DOHH2 (cell line): ENCODE measurements around the gene ZBTB40.

Experiments used
- H3F3A ChIP-seq: fragments of 200-600 bp; sonication (generic), shearing (Covaris generic); 2 replicates; pipeline ENCODE4 v1.6.0; 2016; ENCODE audit warnings: antibody characterized with exemption, mild to moderate bottlenecking; ENCODE audit not compliant: control insufficient read depth, insufficient read depth
- H3K27ac ChIP-seq: fragments of 200-600 bp; sonication (generic); 2 replicates; pipeline ENCODE4 v1.5.1; 2014; ENCODE audit warnings: low read depth, mild to moderate bottlenecking, low read length, moderate library complexity
- H3K27me3 ChIP-seq: fragments of 200-600 bp; sonication (generic); 2 replicates; pipeline ENCODE4 v1.6.1; 2014; ENCODE audit warnings: mild to moderate bottlenecking, low read length, mixed read lengths; ENCODE audit not compliant: control insufficient read depth
- H3K36me3 ChIP-seq: fragments of 200-600 bp; sonication (generic); 2 replicates; pipeline ENCODE4 v1.6.1; 2014; ENCODE audit warnings: mild to moderate bottlenecking, low read length, moderate library complexity, mixed read lengths; ENCODE audit not compliant: control insufficient read depth
- H3K4me1 ChIP-seq: fragments of 200-600 bp; sonication (generic); 2 replicates; pipeline ENCODE4 v1.6.1; 2014; ENCODE audit warnings: mild to moderate bottlenecking, low read length, mixed read lengths; ENCODE audit not compliant: control insufficient read depth
- H3K4me2 ChIP-seq: fragments of 200-600 bp; sonication (generic); 2 replicates; pipeline ENCODE4 v1.6.0; 2014; ENCODE audit warnings: mild to moderate bottlenecking, low read length, moderate library complexity
- H3K4me3 ChIP-seq: fragments of 200-600 bp; sonication (generic); 2 replicates; pipeline ENCODE4 v1.5.1; 2014; ENCODE audit warnings: mild to moderate bottlenecking, low read length, mixed read lengths
- H3K79me2 ChIP-seq: fragments of 200-600 bp; sonication (generic); 2 replicates; pipeline ENCODE4 v1.6.1; 2014; ENCODE audit warnings: mild to moderate bottlenecking, low read length, mixed read lengths; ENCODE audit not compliant: control insufficient read depth
- H3K9me2 ChIP-seq: fragments of 200-600 bp; sonication (generic); replicated peaks from 2 replicates; pipeline ENCODE4 v1.6.1; 2014; ENCODE audit warnings: mild to moderate bottlenecking, low read length, mixed read lengths; ENCODE audit not compliant: control insufficient read depth
- H3K9me3 ChIP-seq: fragments of 200-600 bp; sonication (generic); 2 replicates; pipeline ENCODE4 v1.6.1; 2014; ENCODE audit warnings: antibody characterized with exemption, low read length, mixed read lengths; ENCODE audit not compliant: control insufficient read depth, insufficient read depth
- H4K20me1 ChIP-seq: fragments of 200-600 bp; sonication (generic); 2 replicates; pipeline ENCODE4 v1.6.0; 2014; ENCODE audit warnings: low read depth, mild to moderate bottlenecking, antibody characterized with exemption, low read length, moderate library complexity; ENCODE audit not compliant: control insufficient read depth, insufficient read depth
- CTCF ChIP-seq: fragments of 200-600 bp; sonication (generic); IDR thresholded peaks from one replicate; pipeline ENCODE4 v1.5.1; 2014; ENCODE audit warnings: antibody characterized with exemption, mild to moderate bottlenecking, low read depth, low read length; ENCODE audit not compliant: poor library complexity, severe bottlenecking
- EZH2phosphoT487 ChIP-seq: fragments of 200-600 bp; sonication (generic); IDR thresholded peaks from 2 replicates; pipeline ENCODE4 v1.6.1; 2017; ENCODE audit warnings: borderline replicate concordance, mild to moderate bottlenecking, antibody characterized with exemption, low read length, moderate library complexity, mixed read lengths

The ZBTB40 gene

GRCh38 chr1:22490309-22490708 is 38.7 kb downstream of the ZBTB40 start:
- peaks cover 35% of the 10 kb centered on the region for H3K79me2 ChIP-seq
- H3K4me2 ChIP-seq: no peak overlapping the region
- H3K9me3 ChIP-seq: no peaks in the 10 kb centered on the region
- H4K20me1 ChIP-seq: no peaks in the 10 kb centered on the region
- no peaks in the 10 kb centered on the region for H3K4me1 ChIP-seq
- H3K36me3 ChIP-seq: peaks cover 6% of the 10 kb centered on the region; the same call in 1 of the 2 replicates
- H3F3A ChIP-seq: no peaks in the 10 kb centered on the region
- H3K4me3 ChIP-seq: no peak overlapping the region
- no peaks in the 10 kb centered on the region for H3K27me3 ChIP-seq
- H3K27ac ChIP-seq: no peak overlapping the region
- TF ChIP-seq CTCF (no peak), EZH2phosphoT487 (no peak)
- no peaks in the 10 kb centered on the region for H3K9me2 ChIP-seq

GRCh38 chr1:22491995-22492715 is 40.5 kb downstream of the ZBTB40 start:
- H3K27ac ChIP-seq: no peak overlapping the region
- H4K20me1 ChIP-seq: no peaks in the 10 kb centered on the region
- H3K36me3 ChIP-seq: peaks cover 6% of the 10 kb centered on the region; the same call in 1 of the 2 replicates
- no peaks in the 10 kb centered on the region for H3K9me2 ChIP-seq
- H3K4me3 ChIP-seq: no peak overlapping the region
- no peaks in the 10 kb centered on the region for H3K27me3 ChIP-seq
- H3F3A ChIP-seq: no peaks in the 10 kb centered on the region
- no peaks in the 10 kb centered on the region for H3K4me1 ChIP-seq
- H3K9me3 ChIP-seq: no peaks in the 10 kb centered on the region
- peaks cover 20% of the 10 kb centered on the region for H3K79me2 ChIP-seq
- H3K4me2 ChIP-seq: no peak overlapping the region
- TF ChIP-seq EZH2phosphoT487: no peak
- no peak for TF ChIP-seq CTCF

GRCh38 chr1:22494144-22494543 is 42.5 kb downstream of the ZBTB40 start:
- no peaks in the 10 kb centered on the region for H3K9me2 ChIP-seq
- H3K79me2 ChIP-seq: peaks cover under 1% of the 10 kb centered on the region; the same call in 1 of the 2 replicates
- TF ChIP-seq EZH2phosphoT487 (no peak), CTCF (no peak)
- H3K27me3 ChIP-seq: no peaks in the 10 kb centered on the region
- H3F3A ChIP-seq: no peaks in the 10 kb centered on the region
- H3K36me3 ChIP-seq: peaks cover 6% of the 10 kb centered on the region; the same call in 1 of the 2 replicates
- no peaks in the 10 kb centered on the region for H3K9me3 ChIP-seq
- no peak overlapping the region for H3K27ac ChIP-seq
- H3K4me2 ChIP-seq: no peak overlapping the region
- no peaks in the 10 kb centered on the region for H3K4me1 ChIP-seq
- no peak overlapping the region for H3K4me3 ChIP-seq
- no peaks in the 10 kb centered on the region for H4K20me1 ChIP-seq
